GM18511 (cell line): ENCODE measurements around the gene TENM3.

Source experiments
- ATAC-seq: cut with Tn5 transposase; IDR thresholded peaks from one replicate; pipeline ENCODE4 v1.9.1; 2021; ENCODE audit warnings: mild to moderate bottlenecking, moderate library complexity; ENCODE audit not compliant: unreplicated experiment

The TENM3 gene

GRCh38 chr4:182826391-182826790, 583.2 kb downstream of the TENM3 start:
- peak; percentile 65 for ATAC-seq

GRCh38 chr4:182827166-182827565, 584.0 kb downstream of the TENM3 start:
- no peak for ATAC-seq

- no peak for ATAC-seq
Measured at GRCh38 chr4:182827954-182828353, 584.8 kb downstream of the TENM3 start.

GRCh38 chr4:182828360-182829025, 585.3 kb downstream of the TENM3 start:
- no peak for ATAC-seq

GRCh38 chr4:182829196-182829595, 586.0 kb downstream of the TENM3 start:
- ATAC-seq: no peak

- no peak for ATAC-seq
Measured at GRCh38 chr4:182831376-182831775, 588.2 kb downstream of the TENM3 start.

- no peak for ATAC-seq
Measured at GRCh38 chr4:182832352-182833120, 589.3 kb downstream of the TENM3 start.

- ATAC-seq: no peak
Measured at GRCh38 chr4:182835006-182835740, 592.0 kb downstream of the TENM3 start.

- no peak for ATAC-seq
Measured at GRCh38 chr4:182837831-182838230, 594.6 kb downstream of the TENM3 start.

- no peak for ATAC-seq
Measured at GRCh38 chr4:182838535-182838934, 595.3 kb downstream of the TENM3 start.

GRCh38 chr4:182839256-182839655, 596.1 kb downstream of the TENM3 start:
- ATAC-seq: no peak

- no peak for ATAC-seq
Measured at GRCh38 chr4:182840108-182840507, 596.9 kb downstream of the TENM3 start.

GRCh38 chr4:182842104-182842600, 599.0 kb downstream of the TENM3 start:
- no peak for ATAC-seq

GRCh38 chr4:182842759-182843390, 599.7 kb downstream of the TENM3 start:
- ATAC-seq: no peak

GRCh38 chr4:182843808-182844325, 600.7 kb downstream of the TENM3 start:
- no peak for ATAC-seq

GRCh38 chr4:182845618-182846017, 602.4 kb downstream of the TENM3 start:
- no peak for ATAC-seq

- ATAC-seq: no peak
Measured at GRCh38 chr4:182846036-182846435, 602.8 kb downstream of the TENM3 start.

- ATAC-seq: no peak
Measured at GRCh38 chr4:182847576-182848450, 604.6 kb downstream of the TENM3 start.

GRCh38 chr4:182848685-182849084, 605.5 kb downstream of the TENM3 start:
- ATAC-seq: no peak
